HG02938 (cell line): ENCODE measurements around the gene HMCN1.

Experiments
- ATAC-seq: cut with Tn5 transposase; IDR thresholded peaks from one replicate; pipeline ENCODE4 v1.9.1; 2021; ENCODE audit warnings: mild to moderate bottlenecking, moderate library complexity; ENCODE audit not compliant: unreplicated experiment

The HMCN1 gene

DNA sequence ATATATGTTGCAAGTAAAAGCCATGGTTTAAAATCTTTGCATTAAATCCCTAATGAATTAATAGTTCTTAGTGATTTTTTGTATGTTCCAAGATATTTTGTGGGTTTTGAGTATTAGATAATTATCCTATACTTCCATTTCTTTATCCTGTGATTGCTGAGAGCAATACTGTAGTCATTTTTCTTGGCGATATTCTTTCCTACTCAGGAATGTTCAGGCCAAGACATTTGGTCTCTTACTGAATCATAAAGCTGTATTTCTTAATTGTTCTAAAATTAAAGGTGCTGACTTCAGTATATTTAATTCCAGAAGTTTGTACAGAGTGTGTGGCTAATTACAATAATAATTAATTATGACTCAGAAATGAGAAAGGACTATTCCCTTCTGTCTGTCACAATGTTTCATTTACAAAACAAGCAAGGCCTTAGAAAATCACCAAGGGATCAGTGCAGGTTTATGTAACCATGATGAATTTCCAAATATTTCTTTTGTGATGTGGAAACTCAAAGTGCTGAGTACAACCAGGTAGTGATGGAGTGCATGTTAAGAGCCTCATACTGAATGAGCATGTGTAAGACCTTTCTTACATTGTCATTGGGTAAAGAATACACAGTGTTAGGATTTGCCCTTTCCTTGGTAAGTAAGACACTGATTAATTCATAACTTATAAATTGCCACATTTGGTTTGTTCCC, 161.2 kb downstream of the HMCN1 start:
- no peak for ATAC-seq

DNA sequence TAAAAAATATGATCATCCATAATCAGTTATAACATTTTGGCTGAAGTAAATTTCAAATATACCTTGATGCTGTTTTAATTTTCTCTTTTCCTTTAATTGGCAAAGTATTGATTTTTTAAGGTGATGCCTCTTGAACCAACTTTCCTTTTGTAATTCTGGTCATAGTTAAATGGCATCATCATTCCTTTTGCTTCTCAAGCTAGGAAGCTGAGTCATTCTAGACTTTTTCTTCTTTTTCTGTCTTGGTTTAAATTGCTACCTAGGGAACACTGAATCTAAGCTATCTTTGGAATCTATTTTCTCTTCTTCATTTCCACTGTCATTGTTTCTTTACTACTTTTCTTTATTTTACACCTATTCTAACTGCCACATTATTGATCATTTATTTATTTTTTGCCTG, 162.7 kb downstream of the HMCN1 start:
- no peak for ATAC-seq

DNA sequence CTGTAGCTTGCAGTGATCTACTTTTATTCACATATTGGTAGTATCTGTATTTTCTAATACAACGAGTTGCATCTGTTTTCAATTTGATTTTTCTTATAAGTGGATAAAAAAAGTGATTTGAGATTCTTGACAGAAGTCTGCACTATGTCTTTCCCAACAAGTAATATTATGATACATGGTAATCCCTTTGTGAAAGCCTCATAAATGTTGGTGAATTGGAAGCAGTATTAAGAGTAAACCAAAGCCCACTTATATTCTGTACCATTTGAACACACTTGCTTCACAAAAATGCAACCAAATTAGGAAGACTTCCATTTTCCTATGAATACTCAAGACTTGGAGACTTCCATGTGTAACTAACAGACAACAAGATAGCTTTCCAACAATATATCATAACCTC, 172.0 kb downstream of the HMCN1 start:
- no peak for ATAC-seq

DNA sequence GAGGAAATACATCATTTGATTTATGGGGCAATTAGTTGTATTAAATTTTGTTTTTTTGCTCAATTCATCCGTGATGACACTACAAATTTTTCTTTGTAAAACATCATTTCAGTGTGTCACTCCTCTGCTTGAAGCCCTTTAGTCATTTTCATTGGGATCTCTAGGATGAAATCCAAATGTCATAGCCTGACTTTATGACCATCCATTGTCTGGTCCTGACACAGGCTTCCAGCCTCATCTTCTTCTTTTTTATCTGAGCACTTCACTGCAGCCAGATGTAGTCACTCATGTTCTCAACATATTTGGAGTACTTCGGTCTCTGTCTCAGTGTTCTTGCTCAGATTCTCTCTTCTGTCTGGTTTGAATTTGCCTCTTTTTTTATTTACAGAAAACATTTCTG, 173.1 kb downstream of the HMCN1 start:
- no peak for ATAC-seq

DNA sequence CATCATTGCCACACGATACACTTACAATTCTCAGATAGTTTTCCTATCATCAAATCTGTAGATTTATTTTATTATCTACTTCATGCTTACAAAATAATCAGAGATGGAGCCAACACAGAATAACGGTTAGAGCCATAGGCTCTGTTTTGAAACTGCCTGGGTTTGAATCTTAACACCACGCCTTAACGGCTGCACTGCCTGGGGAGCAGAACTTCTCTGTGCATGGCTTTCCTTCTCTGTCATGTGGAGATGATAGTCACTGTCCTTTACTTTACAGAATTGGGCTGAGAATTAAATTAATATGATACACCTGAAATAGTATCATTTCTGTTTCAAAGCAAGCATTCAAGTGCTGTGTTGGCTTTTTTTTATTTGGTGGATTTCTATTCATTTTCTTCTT, 177.8 kb downstream of the HMCN1 start:
- no peak for ATAC-seq

DNA sequence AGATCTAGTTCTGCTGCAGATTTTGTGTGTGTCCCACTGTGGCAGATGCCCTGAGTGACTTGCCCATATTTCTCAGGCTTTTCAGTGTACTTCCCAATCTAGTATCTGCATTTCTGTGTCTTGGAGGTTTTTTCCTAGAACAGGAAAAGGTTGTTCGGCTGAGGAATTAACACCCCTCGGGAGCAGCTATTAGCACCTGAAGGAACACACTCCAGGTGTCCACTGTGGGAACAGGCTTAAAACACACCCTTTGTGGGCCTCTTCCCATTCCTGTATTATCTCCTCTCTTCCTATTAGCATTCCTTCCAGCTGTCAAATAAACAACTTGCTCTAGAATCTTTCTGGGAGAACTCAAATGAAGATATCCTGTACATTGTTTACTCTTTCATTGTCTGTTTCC, 178.3 kb downstream of the HMCN1 start:
- no peak for ATAC-seq

DNA sequence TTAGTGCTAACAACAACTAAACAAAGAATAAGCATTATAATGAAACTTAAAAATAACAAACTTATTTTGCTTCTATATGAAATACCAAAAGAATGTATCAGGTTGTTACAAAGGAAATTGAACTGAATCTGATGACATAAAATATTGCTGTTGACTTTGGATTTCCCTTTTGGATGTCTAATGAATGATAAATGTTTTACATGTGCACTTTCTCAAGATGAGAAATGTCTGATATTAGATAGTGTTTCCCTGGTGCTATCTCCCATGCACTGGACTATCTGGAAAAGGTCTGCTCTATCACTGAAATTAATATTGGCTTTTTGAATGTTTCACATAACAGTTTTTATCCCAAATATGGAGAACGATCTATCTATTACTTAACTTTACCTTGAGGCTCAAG, 179.9 kb downstream of the HMCN1 start:
- ATAC-seq = no peak

DNA sequence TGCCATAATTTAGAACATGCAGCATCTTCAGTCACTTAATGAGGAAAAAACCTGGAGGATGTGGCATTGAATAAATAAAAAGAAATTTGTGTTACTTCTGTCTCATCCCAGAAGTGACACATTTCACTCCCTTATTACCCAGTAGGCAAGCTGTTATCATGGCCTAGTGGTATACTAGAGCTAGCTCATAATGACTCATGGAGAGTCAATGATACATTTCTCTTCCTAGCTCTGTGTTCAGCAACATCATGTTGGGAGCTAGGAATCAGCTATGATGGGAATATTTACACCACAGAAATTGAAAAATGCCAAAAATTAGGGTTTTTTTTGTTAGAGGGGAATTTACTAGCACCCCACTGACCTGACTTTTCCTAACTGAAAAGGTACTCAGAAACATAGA, 182.7 kb downstream of the HMCN1 start:
- no peak for ATAC-seq

DNA sequence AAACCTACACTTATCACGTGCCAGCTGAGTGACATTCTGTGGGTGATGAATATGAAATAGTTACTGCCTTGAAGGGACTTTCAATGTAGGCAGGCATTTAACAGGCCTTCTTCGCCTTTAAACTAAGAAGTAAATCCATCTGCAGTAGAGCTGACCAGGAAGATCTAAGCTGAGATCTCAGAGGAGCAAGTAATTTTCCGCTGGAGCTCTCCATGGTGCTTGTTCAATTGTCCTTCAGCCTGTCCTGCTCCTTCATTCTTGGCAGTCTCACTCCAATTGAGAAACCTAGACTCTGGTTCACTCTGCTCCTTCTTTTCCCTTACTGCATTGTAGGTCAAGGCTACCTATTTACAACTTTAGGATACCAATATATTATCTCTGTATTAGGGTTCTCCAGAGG, 183.5 kb downstream of the HMCN1 start:
- ATAC-seq = no peak

DNA sequence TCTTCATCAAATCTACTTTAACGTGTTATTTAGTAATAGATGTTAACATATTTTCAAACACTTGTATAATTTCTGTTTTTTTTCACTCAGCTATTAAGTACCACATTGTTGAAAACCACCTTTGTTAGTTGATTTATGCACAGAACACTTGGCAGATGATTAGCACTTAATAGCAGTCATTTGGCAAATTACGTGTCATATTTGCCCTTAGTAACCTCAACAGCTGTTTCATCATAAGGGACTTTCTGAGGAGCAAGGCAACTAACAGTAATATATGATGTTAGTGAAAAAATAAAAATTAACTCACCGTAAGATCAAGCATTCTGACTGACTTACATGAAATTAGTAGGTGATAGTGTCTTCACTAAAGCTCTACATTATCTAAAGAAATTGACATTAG, 186.4 kb downstream of the HMCN1 start:
- ATAC-seq = no peak

DNA sequence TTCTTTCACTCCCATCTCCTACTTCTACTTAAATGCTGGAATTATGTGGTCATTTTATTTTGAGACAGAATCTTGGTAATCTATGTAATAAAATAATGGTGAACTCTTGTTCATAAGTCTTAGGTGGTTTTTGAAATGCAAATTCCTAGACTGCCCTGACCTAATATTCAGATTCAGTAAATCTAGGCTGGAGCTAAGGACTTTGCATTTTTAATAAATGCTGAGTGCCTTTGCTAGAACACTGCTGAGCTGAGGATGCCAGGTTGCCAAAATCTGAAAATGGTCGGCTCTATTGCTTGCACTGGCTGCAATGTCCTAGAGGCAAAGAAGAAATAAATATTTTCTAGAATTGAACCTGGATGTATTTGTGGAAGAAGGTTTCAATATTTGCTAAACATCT, 187.4 kb downstream of the HMCN1 start:
- no peak for ATAC-seq

DNA sequence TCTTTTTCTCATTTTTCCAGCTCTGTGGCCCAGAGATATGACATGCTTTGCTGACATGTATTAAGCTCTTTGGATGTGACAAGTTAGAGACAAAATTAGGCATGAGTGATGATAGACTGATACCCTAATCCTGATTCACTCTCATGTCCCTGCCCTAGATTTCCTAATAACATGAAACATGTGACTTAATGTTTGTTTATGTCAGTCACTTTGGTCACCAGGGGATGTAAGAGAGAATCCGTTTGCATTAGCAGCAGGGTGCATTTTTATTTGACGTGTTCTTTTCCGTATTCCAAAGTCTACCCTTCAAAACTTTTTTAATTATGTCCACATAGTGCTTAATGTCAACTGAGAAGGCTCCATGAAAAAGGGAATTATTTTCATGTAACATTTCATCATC, 192.4 kb downstream of the HMCN1 start:
- no peak for ATAC-seq

DNA sequence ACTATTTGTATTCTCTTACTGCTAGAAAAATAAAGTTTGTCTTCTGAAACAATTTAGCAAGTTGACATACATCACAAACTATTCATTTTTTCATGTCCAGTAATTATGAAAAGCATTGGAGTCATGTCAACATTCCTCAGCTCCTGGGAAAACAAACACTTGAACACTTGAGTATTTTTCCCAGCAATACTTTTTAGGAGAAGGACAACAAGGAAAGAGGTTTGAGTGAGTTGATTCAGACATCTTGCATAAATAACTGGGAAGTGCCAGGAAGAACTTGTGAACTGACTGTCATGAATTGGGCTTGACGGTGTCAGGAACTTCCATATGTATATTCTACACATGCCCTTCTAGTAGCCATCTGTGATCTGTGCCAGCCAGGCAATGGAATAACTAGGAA, 195.6 kb downstream of the HMCN1 start:
- no peak for ATAC-seq

DNA sequence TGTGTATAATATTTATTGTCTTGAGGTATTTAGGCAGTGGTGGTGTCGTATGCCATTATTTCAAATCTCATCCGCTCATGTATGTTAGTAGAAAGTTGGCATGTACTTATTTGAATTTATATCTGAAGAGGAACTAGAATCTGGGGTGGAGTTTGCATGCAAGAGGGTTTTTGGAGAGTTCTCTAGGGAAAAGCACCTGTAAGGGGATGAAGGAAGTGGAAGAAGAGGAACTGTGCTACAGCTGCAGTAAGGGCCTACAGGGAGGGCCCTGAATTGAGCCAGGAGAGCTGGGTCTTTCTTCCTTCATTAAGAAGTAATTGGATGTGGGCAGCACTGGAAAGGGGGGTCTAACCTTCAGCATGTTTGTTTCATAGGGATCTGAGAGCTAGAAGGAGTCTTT, 197.2 kb downstream of the HMCN1 start:
- ATAC-seq = no peak

DNA sequence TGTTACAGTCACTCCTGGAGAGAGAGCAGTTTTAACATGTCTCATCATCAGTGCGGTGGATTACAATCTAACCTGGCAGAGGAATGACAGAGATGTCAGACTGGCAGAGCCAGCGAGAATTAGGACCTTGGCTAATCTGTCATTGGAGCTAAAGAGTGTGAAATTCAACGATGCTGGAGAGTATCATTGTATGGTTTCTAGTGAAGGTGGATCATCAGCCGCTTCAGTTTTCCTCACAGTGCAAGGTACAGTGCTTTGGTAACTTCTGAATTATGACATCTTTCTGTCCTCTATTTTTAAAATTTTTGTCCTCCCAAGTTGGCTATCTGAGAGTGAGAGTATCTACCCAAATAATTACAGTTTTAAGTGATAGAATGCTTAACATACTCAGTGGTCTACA, 199.4 kb downstream of the HMCN1 start:
- ATAC-seq = no peak

DNA sequence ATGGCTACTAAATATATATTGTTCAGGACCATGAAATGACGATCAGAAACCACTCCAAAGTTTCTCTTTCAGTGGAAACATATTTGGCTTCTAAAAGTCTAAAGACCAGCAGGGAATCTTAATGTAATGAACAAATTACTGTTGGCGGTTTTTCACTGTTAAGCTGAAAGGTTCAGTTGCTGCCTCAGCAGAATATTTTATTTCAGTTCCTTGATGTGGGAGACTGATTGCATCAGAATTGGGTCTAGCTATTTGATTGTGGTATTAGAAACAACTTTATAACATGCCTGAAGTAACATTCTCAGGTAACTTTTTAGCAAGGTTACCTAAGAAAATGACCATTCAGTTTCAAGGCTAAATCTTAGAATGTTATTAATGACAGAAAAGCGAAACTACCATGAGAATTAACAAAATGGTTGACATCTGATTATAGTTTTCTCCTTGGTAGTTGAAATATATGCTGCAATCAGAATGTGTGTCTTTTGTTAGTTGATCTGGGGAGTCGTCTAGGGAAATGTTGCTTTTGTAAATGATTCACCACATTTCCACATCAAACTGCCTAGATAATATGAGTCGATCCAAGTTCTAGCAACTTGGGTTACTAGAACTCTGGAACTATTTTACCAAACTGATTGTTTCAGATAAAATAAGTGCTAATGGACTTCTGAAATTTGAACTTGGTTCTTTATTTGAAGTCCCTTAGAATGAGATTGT, 200.4 kb downstream of the HMCN1 start:
- ATAC-seq = no peak

DNA sequence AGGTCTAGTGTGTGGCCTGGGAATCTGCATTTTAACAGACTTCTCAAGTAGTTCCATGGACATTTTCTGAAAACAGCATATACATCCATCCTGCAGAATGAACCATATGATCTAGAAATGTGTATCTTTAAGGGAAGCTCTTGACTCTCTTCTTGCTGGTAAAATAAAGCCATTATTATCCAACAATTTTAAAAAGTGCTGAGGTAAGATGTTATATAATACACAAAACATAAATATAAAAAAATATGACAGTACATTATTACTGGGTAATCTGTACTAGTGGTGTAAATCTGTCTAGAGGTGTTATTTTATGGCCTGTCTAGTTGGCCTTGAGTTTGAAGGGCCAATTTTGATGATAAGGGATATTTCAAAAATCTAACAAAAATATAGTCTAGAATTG, 201.2 kb downstream of the HMCN1 start:
- no peak for ATAC-seq

DNA sequence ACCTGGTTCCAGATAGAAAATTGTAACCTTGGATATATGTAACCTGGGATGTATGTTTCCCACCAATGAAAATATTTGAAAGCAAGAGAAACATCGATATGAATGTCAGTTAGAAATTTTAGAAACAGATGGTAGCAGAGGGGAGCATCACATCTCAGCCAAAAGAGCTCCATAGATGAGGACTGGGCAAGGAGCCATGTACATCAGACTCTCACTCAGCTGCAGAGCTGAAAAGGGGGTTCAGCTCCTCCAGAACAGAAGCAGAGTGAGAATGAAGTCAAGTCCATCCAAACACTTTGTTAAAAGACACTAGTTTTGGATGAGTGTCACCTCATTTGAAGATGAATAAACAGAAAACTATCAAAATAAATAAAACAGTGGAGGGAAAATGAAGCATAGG, 202.4 kb downstream of the HMCN1 start:
- no peak for ATAC-seq

DNA sequence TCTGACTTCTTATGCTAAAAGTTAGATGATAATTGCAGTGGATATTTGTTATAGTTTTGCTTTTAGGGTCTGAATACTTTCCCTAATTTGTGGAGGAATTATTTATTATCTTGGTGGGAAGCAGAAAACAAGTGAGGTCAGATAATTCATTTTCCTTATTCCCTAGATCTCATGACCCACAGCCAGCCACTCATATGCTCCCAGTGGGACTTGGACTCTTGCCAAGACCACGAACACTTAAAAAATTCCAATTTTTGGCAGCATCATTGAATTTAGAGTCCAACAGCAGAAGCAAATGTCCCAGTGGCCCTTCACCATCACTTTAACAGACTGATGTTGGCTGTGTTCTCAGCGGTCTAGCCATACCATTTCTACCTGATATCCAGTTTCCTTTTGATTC, 204.2 kb downstream of the HMCN1 start:
- ATAC-seq = no peak

DNA sequence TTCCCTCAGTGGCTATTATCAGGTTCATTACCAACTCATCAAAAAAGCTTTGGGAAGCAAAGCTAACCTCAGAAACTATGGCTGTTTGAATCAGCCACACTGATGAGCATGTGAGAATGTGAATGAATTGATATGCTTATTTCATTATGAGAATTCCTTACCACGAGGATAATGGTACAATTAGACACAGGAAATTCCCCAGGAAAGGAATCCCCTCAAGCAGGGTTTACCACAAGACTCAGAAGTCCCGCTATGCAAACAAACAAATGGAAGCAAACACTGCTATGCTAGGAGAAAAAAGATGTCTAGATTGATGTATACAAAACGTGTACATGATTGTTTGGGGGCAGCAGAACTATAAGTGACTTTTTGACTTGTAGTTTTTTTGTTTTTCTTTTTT, 205.0 kb downstream of the HMCN1 start:
- no peak for ATAC-seq

DNA sequence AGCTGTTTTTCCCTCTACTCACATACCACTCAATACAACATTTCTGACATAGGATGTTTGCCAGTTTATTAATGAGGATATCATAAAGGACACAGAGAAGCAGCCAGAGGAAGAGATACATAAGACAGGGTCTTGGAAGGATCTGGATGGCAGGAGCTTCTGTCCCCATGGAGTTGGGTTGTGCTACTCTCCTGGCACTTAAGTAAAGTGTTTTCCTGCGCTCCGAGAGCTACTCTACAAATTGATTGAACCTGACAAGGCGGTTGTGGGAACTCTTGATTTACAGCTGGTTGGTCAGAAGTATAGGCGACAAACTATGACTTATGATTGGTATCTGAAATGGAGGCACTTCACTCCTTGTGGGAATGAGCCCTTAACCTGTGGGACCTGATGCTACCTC, 208.8 kb downstream of the HMCN1 start:
- no peak for ATAC-seq

DNA sequence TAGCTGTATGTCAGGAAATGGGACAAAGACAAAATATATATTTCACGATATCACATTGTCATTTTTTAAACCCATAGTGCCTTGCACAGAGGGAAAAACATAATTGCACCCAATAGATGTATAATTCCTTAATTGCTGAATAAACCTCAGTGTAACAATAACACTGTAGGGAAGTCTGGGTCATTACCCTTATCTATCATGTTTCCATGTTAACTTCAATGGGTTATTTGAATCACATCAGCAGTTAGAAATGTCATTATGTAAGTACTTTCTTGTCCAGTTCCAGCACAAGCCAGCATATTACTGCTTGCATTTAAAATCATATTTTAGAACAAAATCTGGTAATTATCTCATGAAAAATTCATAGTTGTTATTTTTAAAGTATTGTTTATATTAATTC, 222.7 kb downstream of the HMCN1 start:
- no peak for ATAC-seq
